Skeletal muscle cell (primary cell): ENCODE measurements around the gene C3orf70.
"Not testable (repeated sequence)": the region's sequence is repeated elsewhere in the genome, so short reads cannot be mapped to it uniquely, and the experiment has no call there.

Experiments
- DNase-seq: peaks from one replicate; pipeline ENCODE4 v3.0.0-alpha.2; 2010; ENCODE audit warnings: low read depth
- H3K4me3 ChIP-seq: 2 replicates; pipeline ENCODE4 v1.5.1; 2011; ENCODE audit warnings: low read depth, mild to moderate bottlenecking, control low read depth, low read length, moderate library complexity

Gene C3orf70

DNA sequence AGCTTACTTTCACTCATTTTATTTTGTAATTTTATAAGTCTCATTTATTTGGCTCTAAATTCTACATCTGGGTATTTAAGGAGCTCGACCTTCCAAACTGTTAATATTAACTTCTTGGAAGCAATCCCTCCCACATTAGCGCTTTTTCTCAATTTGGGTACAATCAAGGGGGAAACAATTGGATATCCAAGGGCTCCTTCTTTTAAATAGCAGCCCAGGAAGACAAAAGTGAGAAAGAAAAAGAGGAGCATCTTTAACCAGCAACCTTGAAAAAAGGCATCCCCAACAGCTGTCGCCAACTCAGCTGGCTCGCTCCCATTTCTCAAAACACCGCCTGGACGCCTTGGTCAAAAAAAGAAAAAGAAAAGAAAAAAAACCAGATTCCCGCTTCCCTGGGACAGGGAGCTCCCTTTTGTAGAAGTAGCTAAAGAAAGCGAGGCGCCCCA is 873 bp downstream of the C3orf70 start:
- peak overlapping the region; percentile 58 for H3K4me3 ChIP-seq
- DNase-seq: no peak

DNA sequence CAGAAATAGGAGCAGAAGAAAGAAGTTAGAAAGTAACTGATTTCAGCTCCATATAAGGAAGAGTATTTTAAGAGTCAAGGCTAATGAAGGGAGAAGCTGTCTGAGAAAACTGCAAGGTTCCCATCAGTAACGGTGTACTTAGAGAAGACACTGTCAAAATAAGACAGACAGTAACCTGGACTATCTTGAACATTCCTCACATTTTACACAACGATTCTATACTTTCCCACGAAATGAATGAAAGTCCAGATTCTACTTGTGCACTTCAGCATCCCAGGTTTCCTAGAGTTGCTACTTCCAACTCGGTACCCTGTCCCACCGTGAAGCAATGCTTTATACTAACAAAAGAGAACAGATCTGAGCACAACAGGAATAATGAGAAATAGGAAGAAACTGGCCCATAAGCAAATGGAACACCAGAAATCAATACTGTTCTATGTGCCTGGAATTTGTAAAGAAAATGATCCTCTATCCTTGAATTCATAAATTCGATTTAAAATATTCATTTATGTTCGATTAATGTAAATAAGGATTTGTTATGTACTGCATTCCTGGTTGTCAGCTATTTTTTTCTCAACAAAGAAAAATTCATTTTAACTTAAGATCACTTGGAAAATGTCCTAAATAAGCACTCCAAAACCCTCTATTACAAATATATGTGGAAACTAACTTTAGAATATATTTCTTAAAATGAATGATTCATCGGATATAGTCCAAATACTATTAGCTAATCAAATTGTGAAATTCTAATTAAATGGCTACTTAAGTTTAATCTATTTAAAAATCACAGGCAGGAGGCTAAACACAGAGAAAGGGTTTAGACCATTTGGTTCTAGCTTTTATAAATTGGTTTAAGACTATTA is 1.5 kb downstream of the C3orf70 start:
- no peak overlapping the region for H3K4me3 ChIP-seq
- DNase-seq: no peak

DNA sequence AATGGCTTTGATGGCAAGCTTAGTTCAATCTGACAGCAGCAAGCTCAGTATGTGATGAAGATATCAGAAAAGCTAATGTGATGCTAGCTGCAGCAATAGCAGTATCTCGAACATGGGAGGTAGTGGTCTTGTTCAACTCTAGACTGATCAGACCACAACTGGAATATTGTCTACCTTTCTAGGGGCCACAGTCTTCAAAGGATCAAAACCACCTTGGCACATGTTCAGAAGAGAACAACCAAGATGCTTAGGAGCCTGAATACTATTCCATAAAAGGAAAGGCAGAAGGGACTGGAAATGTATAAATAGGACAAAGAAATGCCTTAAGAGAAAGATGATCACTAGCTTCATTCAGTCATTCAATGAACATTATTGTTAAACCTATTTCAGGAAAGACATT is 2.3 kb downstream of the C3orf70 start:
- DNase-seq: no peak
- H3K4me3 ChIP-seq: no peak overlapping the region

DNA sequence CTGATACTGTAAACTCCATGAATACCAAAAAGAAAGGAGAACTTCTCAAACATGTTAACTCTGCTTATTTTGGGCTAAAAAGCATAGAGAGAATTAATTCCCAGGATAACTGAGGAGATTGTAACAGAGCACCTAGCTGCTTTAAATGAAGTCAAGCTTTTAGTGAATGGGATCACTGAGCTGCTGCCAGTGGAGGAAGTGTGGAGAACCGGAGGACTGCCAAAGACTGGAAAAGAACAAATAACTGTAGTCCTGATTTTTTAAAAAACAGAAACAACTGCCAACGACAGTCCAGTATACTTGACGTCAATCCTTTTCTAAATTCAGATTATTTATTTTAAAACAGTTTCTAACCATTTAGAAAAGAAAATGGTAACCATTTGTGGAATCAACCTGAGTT is 3.3 kb downstream of the C3orf70 start:
- no peak for DNase-seq
- H3K4me3 ChIP-seq: no peak overlapping the region

DNA sequence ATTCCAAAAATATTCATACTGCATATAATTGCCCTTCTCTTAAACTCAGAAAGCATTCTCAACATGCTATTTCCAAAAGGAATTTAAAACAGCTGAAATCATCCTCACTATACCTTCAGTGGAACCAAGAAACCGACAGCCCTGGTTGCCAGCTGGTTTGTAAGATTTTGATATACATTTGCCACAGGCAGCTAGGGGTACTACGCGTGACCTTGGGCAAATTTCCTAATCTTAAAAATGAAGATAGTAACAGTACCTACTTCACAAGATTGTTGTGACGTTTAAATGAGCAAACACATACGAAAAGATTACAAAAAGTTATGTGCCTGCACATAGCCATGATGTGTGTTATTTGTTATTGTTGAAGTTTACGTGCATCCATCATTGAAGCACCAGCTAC is 7.3 kb downstream of the C3orf70 start:
- DNase-seq: no peak
- no peak overlapping the region for H3K4me3 ChIP-seq

- no peak for DNase-seq
- no peak overlapping the region for H3K4me3 ChIP-seq
These were observed 8.1 kb downstream of the C3orf70 start for GRCh38 chr3:185144784-185145183.

DNA sequence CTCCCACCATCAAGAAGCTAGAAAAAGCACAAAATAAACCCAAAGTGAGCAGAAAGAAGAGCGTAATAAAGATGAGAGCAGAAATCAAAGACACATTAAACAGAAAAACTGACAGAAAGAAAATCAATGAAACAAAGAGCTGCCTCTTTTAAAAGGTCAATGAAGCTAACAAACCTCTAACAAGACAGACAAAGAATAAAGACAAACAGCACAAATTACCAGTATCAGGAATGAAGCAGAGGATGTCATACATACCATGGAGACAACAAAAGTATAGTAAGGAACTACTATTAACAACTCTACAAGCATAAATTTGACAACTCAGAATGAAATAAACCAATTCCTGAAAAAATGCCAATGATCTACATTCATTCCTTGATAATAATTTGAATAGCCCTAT is 15.0 kb downstream of the C3orf70 start:
- DNase-seq: no peak
- no peak overlapping the region for H3K4me3 ChIP-seq

DNA sequence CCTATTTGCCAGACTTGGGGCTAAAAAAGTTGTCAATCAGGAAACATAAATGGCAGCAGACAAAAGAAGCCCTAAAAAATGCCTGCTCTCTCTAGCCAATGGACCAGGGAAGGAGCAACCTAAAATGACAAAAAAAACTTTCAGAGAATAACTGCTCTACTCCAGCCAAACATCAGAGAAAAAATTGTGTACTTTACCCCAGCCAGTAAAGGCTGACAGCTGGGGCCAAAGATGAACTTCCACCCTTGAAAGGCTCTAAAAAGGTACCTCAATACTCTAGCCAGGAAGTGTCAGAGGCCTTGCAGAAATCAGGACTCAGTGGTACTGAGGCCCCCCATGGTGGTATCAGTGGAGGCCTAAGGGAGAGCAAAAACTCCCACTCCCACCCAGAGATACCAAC is 18.4 kb downstream of the C3orf70 start:
- H3K4me3 ChIP-seq: no peak overlapping the region
- DNase-seq: no peak

- no peak overlapping the region for H3K4me3 ChIP-seq
- DNase-seq: no peak
These were observed 21.1 kb downstream of the C3orf70 start for GRCh38 chr3:185131602-185132256.

GRCh38 chr3:185129083-185129482 is 23.8 kb downstream of the C3orf70 start:
- DNase-seq: no peak

GRCh38 chr3:185126201-185126600 is 26.7 kb downstream of the C3orf70 start:
- no peak overlapping the region for H3K4me3 ChIP-seq
- DNase-seq: no peak

More at GRCh38 chr3:185129083-185129482, 23.8 kb downstream of the C3orf70 start:
- no peak overlapping the region for H3K4me3 ChIP-seq

DNA sequence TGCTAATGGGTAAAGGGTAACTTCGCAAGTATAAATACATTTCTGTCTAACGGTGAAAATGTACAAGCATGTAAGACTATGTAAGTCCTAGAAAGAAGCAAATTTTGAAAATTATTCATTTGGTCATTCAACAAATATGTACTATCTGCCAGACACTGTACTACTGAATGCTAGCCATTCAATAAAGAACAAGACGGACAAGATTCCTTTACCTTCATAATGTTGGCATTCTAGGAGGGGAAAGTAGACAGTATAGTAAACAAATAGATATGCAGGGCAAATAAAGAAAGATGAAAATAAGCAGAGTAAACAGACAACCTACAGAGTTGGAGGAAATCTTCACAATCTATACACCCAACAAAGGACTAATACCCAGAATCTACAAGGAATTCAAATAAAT is 32.7 kb downstream of the C3orf70 start:
- no peak for DNase-seq
- H3K4me3 ChIP-seq: no peak overlapping the region

GRCh38 chr3:185115371-185115770 is 37.5 kb downstream of the C3orf70 start:
- H3K4me3 ChIP-seq: no peak overlapping the region
- no peak for DNase-seq

GRCh38 chr3:185114756-185115155 is 38.1 kb downstream of the C3orf70 start:
- no peak overlapping the region for H3K4me3 ChIP-seq
- DNase-seq: no peak

DNA sequence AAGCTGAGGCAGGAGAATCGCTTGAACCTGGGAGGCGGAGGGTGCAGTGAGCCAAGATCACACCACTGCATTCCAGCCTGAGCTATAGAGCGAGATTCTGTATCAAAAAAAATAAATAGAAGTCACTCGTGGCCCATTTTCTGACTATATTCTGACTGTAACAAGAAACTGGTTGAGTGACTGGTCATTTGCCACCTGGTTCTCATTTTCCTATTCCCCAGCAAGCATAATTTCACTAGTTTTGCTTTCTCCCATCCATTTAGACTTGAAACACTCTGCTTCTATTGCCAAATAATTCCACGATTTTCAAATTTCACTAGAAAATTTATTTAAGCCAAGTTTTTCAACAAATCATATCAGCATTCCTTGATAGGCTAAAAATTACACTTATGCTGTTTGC is 40.7 kb downstream of the C3orf70 start:
- no peak for DNase-seq
- H3K4me3 ChIP-seq: no peak overlapping the region

DNA sequence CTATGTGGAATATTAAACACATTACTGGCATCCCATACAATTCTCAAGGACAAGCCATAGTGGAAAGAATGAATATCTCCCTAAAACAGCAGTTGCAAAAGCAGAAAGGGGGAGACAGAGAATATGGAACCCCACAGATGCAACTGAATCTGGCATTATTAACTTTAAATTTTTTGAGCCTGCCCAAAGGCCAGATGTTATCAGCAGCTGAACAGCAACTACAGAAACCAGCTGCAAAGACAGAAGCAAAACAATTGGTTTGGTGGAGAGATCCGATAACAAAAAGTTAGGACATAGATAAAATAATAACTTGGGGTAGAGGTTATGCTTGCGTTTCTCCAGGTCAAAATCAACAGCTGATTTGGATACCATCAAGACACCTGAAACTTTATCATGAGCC is 43.8 kb downstream of the C3orf70 start:
- not testable (repeated sequence) for DNase-seq, H3K4me3 ChIP-seq

GRCh38 chr3:185106256-185106890 is 46.5 kb downstream of the C3orf70 start:
- DNase-seq, H3K4me3 ChIP-seq: not testable (repeated sequence)

DNA sequence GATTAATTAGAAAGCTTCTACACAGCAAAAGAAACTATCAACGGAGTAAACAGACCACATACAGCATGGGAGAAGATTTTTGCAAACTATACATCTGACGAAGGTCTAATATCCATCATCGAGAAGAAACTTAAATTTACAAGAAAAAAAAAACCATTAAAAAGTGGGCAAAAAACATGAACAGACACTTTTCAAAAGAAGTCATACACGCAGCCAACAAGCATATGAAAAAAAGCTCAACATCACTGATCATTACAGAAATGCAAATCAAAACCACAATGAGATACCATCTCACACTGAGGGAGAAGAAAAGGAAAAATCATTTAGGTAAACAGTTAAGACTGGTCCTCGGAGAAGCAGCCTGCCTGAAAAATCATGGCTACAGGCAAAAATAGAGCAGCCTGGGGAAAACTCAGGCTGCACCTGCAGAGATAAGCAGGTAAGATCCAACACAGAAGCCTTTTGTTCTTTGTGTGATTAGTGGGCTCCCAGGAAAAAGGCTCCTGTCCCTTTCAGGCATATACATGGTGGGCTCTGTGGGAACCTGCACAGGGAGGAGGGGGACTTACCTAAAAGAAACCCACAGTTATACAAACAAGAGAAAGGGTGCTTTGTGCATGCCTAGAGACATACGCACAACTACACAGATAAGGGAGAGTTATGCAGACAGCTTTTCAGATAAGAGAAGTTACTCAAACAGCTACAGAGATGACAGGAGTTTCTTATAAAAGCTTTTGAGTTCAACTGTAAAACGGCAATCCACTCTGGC is 49.3 kb downstream of the C3orf70 start:
- DNase-seq: no peak
- no peak overlapping the region for H3K4me3 ChIP-seq

DNA sequence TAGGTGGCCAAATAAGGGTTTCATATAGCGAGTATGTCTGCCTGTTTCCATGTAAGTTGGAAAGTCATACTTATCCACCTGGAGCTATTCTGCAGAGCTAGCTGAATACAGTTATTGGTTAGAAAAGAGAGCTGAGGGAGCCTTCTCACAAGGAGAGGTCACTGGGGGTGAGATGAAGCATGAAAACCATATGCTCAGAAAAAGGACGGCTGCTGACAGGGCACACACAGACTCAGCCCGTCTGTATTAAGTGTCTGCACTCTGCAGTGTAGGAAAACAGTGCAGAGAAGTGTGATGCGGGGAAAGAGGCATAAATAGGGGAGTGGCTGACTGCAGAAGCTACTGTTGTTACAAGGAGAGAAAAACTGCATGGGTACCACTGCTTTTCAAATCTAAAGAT is 58.2 kb downstream of the C3orf70 start:
- H3K4me3 ChIP-seq: no peak overlapping the region
- DNase-seq: no peak

DNA sequence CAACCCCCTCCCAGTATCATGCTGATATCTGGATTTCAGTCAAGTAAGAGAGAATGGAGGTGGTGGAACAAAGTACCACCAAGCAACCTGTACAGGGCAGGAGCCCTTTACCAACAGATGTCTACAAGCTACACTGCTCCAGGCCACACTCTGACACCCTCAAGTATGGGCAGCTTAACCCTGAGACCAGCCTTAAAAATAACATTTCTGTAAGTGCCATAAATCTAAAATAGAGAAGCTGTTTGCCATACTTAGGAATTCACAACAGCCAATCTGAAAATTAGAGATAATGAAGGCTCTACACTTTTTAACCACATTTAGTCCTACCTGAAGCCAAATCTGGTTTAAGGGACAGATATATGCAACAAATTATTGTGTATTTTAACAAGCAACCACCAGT is 59.7 kb downstream of the C3orf70 start:
- DNase-seq: no peak
- no peak overlapping the region for H3K4me3 ChIP-seq
